Measurements from ENCODE around the gene RBPMS2.
A peak's percentile ranks its signal among the peaks of the same experiment; 100 is the strongest.

RBPMS2 gene

GRCh38 chr15:64782751-64783150 is 7.4 kb upstream of the RBPMS2 start:
- no peak for DNase-seq

GRCh38 chr15:64781299-64781698 is 5.9 kb upstream of the RBPMS2 start:
- no peak for DNase-seq

- DNase-seq: no peak
Observed at GRCh38 chr15:64780600-64781156, 5.3 kb upstream of the RBPMS2 start.

- DNase-seq: no peak
Observed at GRCh38 chr15:64779630-64780029, 4.2 kb upstream of the RBPMS2 start.

- no peak for DNase-seq
Observed at GRCh38 chr15:64779024-64779423, 3.6 kb upstream of the RBPMS2 start.

GRCh38 chr15:64776402-64776786 is 1.0 kb upstream of the RBPMS2 start:
- DNase-seq: no peak

- no peak for DNase-seq
Observed at GRCh38 chr15:64774629-64775493, 528 bp downstream of the RBPMS2 start.

- DNase-seq: no peak
Observed at GRCh38 chr15:64774037-64774628, 1.3 kb downstream of the RBPMS2 start.

- DNase-seq: no peak
Observed at GRCh38 chr15:64773606-64774005, 1.8 kb downstream of the RBPMS2 start.

GRCh38 chr15:64772964-64773363 is 2.4 kb downstream of the RBPMS2 start:
- no peak for DNase-seq

- no peak for DNase-seq
Observed at GRCh38 chr15:64772488-64772887, 2.9 kb downstream of the RBPMS2 start.

- no peak for DNase-seq
Observed at GRCh38 chr15:64770626-64771025, 4.8 kb downstream of the RBPMS2 start.

- no peak for DNase-seq
Observed at GRCh38 chr15:64767203-64767602, 8.2 kb downstream of the RBPMS2 start.

- DNase-seq: no peak
Observed at GRCh38 chr15:64766058-64766457, 9.3 kb downstream of the RBPMS2 start.

GRCh38 chr15:64763874-64764273 is 11.5 kb downstream of the RBPMS2 start:
- no peak for DNase-seq

- DNase-seq: no peak
Observed at GRCh38 chr15:64763462-64763861, 11.9 kb downstream of the RBPMS2 start.

- no peak for DNase-seq
Observed at GRCh38 chr15:64763021-64763420, 12.4 kb downstream of the RBPMS2 start.

GRCh38 chr15:64762546-64762945 is 12.8 kb downstream of the RBPMS2 start:
- DNase-seq: no peak

GRCh38 chr15:64761156-64761555 is 14.2 kb downstream of the RBPMS2 start:
- DNase-seq: no peak

- no peak for DNase-seq
Observed at GRCh38 chr15:64760056-64760455, 15.3 kb downstream of the RBPMS2 start.

- DNase-seq: no peak
Observed at GRCh38 chr15:64755427-64755940, 19.9 kb downstream of the RBPMS2 start.

- DNase-seq: peak in 1 of 2 donors; percentile 6
Observed at GRCh38 chr15:64754663-64755426, 20.5 kb downstream of the RBPMS2 start.
